Endodermal cell (in vitro differentiated cells): Measurements from ENCODE around the gene GAL3ST3. TPM values are rescaled to one million over a fixed set of nuclear protein-coding genes. Genes with fewer than 3 reads are reported as not detected.

ENCODE experiments used
- DNase-seq: peaks from one replicate; pipeline ENCODE4 v3.0.0-alpha.2; 2017
- H3K27ac ChIP-seq: 2 replicates; pipeline ENCODE4 v1.5.1; 2013; ENCODE audit warnings: mild to moderate bottlenecking, low read depth, low read length, moderate library complexity
- H3K27me3 ChIP-seq: 2 replicates; pipeline ENCODE4 v1.6.1; 2013; ENCODE audit warnings: mild to moderate bottlenecking, low read length, moderate library complexity; ENCODE audit not compliant: insufficient read depth, control insufficient read depth, poor library complexity, severe bottlenecking
- H3K36me3 ChIP-seq: 2 replicates; pipeline ENCODE4 v1.7.0; 2013; ENCODE audit warnings: mild to moderate bottlenecking, low read length, moderate library complexity; ENCODE audit not compliant: control insufficient read depth, insufficient read depth
- H3K4me1 ChIP-seq: one replicate; pipeline ENCODE4 v1.7.0; 2013; ENCODE audit warnings: low read length; ENCODE audit not compliant: control insufficient read depth, insufficient read depth
- H3K4me3 ChIP-seq: 2 replicates; pipeline ENCODE4 v1.5.1; 2013; ENCODE audit warnings: mild to moderate bottlenecking, low read length, moderate library complexity
- H3K9ac ChIP-seq: 2 replicates; pipeline ENCODE4 v1.6.1; 2013; ENCODE audit warnings: mild to moderate bottlenecking, low read length, moderate library complexity; ENCODE audit not compliant: poor library complexity, severe bottlenecking; ENCODE audit errors: extremely low read depth
- H3K9me3 ChIP-seq: 2 replicates; pipeline ENCODE4 v1.6.1; 2013; ENCODE audit warnings: mild to moderate bottlenecking, low read length, moderate library complexity; ENCODE audit not compliant: control insufficient read depth
- H3K27ac Mint-ChIP-seq: 2 replicates; pipeline ENCODE4 v1.8.0; 2020; ENCODE audit warnings: mixed read lengths
- H3K27me3 Mint-ChIP-seq: 2 replicates; pipeline ENCODE4 v1.8.0; 2021; ENCODE audit warnings: mild to moderate bottlenecking, mixed read lengths; ENCODE audit not compliant: insufficient read depth
- H3K36me3 Mint-ChIP-seq: 2 replicates; pipeline ENCODE4 v1.8.0; 2020; ENCODE audit warnings: low read depth, mixed read lengths
- H3K4me1 Mint-ChIP-seq: 2 replicates; pipeline ENCODE4 v1.8.0; 2020; ENCODE audit warnings: mixed read lengths
- H3K4me3 Mint-ChIP-seq: 2 replicates; pipeline ENCODE4 v1.8.0; 2020; ENCODE audit warnings: mild to moderate bottlenecking, moderate library complexity, mixed read lengths
- H3K9me3 Mint-ChIP-seq: 2 replicates; pipeline ENCODE4 v1.8.0; 2020; ENCODE audit warnings: mild to moderate bottlenecking, mixed read lengths
- CTCF ChIP-seq: fragments of 200-600 bp; sonication (generic); conservative IDR thresholded peaks from 2 replicates; pipeline ENCODE4 v1.5.0; 2021; ENCODE audit warnings: antibody characterized with exemption, mild to moderate bottlenecking
- WGBS, 2 experiments: methylation state at CpG; one replicate each; pipeline versions ENCODE4 v1.1.5 to v1.1.7; 2013; ENCODE audit warnings: missing lambda C conversion rate in 2 of 2, mixed read lengths in 1 of 2; ENCODE audit not compliant: insufficient coverage in 1 of 2, insufficient read length in 1 of 2; 5-methylcytosine and 5-hydroxymethylcytosine counted together
- total RNA-seq, 2 donors: library from RNA; stranded (reverse); fragmentation: NEBNext Ultra II Directional in 1 of 2; extraction: Animal tissue kit (Norgen Biotek cat#: 25700) in 1 of 2; gene quantifications; 2 replicates in 1 of 2; 3 replicates in 1 of 2; pipeline ENCODE4 v1.2.1, GENCODE V29; 2021

The GAL3ST3 gene
- total RNA-seq, 2 donors from 2014 or later: 7.4 to 11.2 TPM

- H3K36me3 ChIP-seq: peaks cover 49% of the 10 kb centered on the region
- 1% methylated on average over 13 to 40 of the region's 40 CpGs for WGBS, 2 experiments
- peak; percentile 32 for TF ChIP-seq CTCF
- H3K27me3 ChIP-seq: no peaks in the 10 kb centered on the region
- Mint-ChIP-seq H3K4me1 (peaks cover 35% of the 10 kb centered on the region), H3K4me3 (peak overlapping the region; percentile 94), H3K9me3 (no peaks in the 10 kb centered on the region), H3K27ac (peak overlapping the region; percentile 99), H3K27me3 (no peaks in the 10 kb centered on the region), H3K36me3 (peaks cover 46% of the 10 kb centered on the region)
- peaks cover 23% of the 10 kb centered on the region for H3K4me1 ChIP-seq
- H3K27ac ChIP-seq: peak overlapping the region; percentile 98
- DNase-seq: peak; percentile 62
- H3K9me3 ChIP-seq: no peaks in the 10 kb centered on the region
- H3K9ac ChIP-seq: peak overlapping the region; percentile 65
- peak overlapping the region; percentile 94 for H3K4me3 ChIP-seq
Observed at GRCh38 chr11:66002648-66003225, 46.2 kb downstream of the GAL3ST3 start.

- WGBS, 2 experiments: 0% methylated on average over 28 to 55 of the region's 55 CpGs
- Mint-ChIP-seq H3K4me3 (peak within 1 kb of the TSS; percentile 94), H3K36me3 (peaks cover 52% of the 10 kb centered on the region)
Observed at GRCh38 chr11:66001942-66002647, 46.9 kb downstream of the GAL3ST3 start, which contains the start of the genes BANF1 and EIF1AD. Gene BANF1, plus strand, starts transcription at chr11:66002503. Its CDS starts 748 bp downstream, at chr11:66003251. Gene EIF1AD, minus strand, starts transcription at chr11:66002157. Its CDS starts 1,768 bp downstream, at chr11:66000389.

GRCh38 chr11:65997286-65997685 lies 51.7 kb downstream of the GAL3ST3 start:
- Histone ChIP-seq H3K9me3 (no peaks in the 10 kb centered on the region), H3K4me3 (no peak overlapping the region), H3K4me1 (peaks cover 6% of the 10 kb centered on the region), H3K36me3 (peaks cover 44% of the 10 kb centered on the region), H3K27me3 (no peaks in the 10 kb centered on the region), H3K9ac (no peak overlapping the region), H3K27ac (no peak overlapping the region)
- WGBS, 2 experiments: 97 to 100% methylated on average over 1 to 2 of the region's 2 CpGs
- Mint-ChIP-seq H3K27me3 (no peaks in the 10 kb centered on the region), H3K9me3 (no peaks in the 10 kb centered on the region), H3K4me1 (peaks cover 4% of the 10 kb centered on the region), H3K4me3 (no peak overlapping the region), H3K27ac (no peak overlapping the region), H3K36me3 (peaks cover 44% of the 10 kb centered on the region)
- no peak for DNase-seq
- TF ChIP-seq CTCF: no peak

More at GRCh38 chr11:66001942-66002647, 46.9 kb downstream of the GAL3ST3 start, which contains the start of the genes BANF1 and EIF1AD:
- Histone ChIP-seq H3K9ac (peak within 1 kb of the TSS; percentile 68), H3K36me3 (peaks cover 56% of the 10 kb centered on the region), H3K4me3 (peak within 1 kb of the TSS; percentile 94), H3K4me1 (peaks cover 18% of the 10 kb centered on the region), H3K27ac (peak within 1 kb of the TSS; percentile 98), H3K9me3 (no peaks in the 10 kb centered on the region), H3K27me3 (no peaks in the 10 kb centered on the region)
- Mint-ChIP-seq H3K4me1 (peaks cover 30% of the 10 kb centered on the region), H3K9me3 (no peaks in the 10 kb centered on the region), H3K27me3 (no peaks in the 10 kb centered on the region), H3K27ac (peak within 1 kb of the TSS; percentile 99)
- peak; percentile 98 for DNase-seq
- TF ChIP-seq CTCF: no peak
